ENCODE measurements around the gene ZFYVE21. TPM values are rescaled to one million over a fixed set of nuclear protein-coding genes. Genes with fewer than 3 reads are reported as not detected.
A peak's percentile ranks its signal among the peaks of the same experiment; 100 is the strongest.
"Not testable (repeated sequence)": the region's sequence is repeated elsewhere in the genome, so short reads cannot be mapped to it uniquely, and the experiment has no call there.

The ZFYVE21 gene
- total and polyA plus RNA-seq, 2 donors, result 49.6 to 210 TPM

GRCh38 chr14:103685276-103686211 is 30.1 kb upstream of the ZFYVE21 start:
- Histone ChIP-seq H3K27ac (ENCODE audit: low read depth) (no peak overlapping the region), H3K4me3 (ENCODE audit: low read depth, low read length) (no peak overlapping the region), H3K4me1 (ENCODE audit: insufficient read depth) (no peaks in the 10 kb centered on the region), H3K36me3 (ENCODE audit: insufficient read depth) (peaks cover 4% of the 10 kb centered on the region)
- DNase-seq (ENCODE audit: extremely low spot score), result no peak
- 88% methylated on average over 23 of the region's 23 CpGs for WGBS

GRCh38 chr14:103686831-103687485 is 28.7 kb upstream of the ZFYVE21 start:
- peaks cover 2% of the 10 kb centered on the region for H3K36me3 ChIP-seq (ENCODE audit: insufficient read depth)
- no peak overlapping the region for H3K4me3 ChIP-seq (ENCODE audit: low read depth, low read length)
- H3K4me1 ChIP-seq (ENCODE audit: insufficient read depth), result no peaks in the 10 kb centered on the region
- WGBS, result 83% methylated on average over 19 of the region's 19 CpGs
- DNase-seq (ENCODE audit: extremely low spot score), result no peak
- H3K27ac ChIP-seq (ENCODE audit: low read depth), result no peak overlapping the region

- DNase-seq (ENCODE audit: extremely low spot score), result no peak
- no peak overlapping the region for H3K4me3 ChIP-seq (ENCODE audit: low read depth, low read length)
- no peak overlapping the region for H3K27ac ChIP-seq (ENCODE audit: low read depth)
- peaks cover 2% of the 10 kb centered on the region for H3K36me3 ChIP-seq (ENCODE audit: insufficient read depth)
- WGBS, result 91% methylated on average over 4 of the region's 4 CpGs
- H3K4me1 ChIP-seq (ENCODE audit: insufficient read depth), result no peaks in the 10 kb centered on the region
These were observed 27.9 kb upstream of the ZFYVE21 start for GRCh38 chr14:103687712-103688111.

- DNase-seq (ENCODE audit: extremely low spot score), result no peak
- Histone ChIP-seq H3K4me3 (ENCODE audit: low read depth, low read length) (no peak overlapping the region), H3K27ac (ENCODE audit: low read depth) (no peak overlapping the region), H3K36me3 (ENCODE audit: insufficient read depth) (peaks cover 2% of the 10 kb centered on the region), H3K4me1 (ENCODE audit: insufficient read depth) (no peaks in the 10 kb centered on the region)
- 86% methylated on average over 5 of the region's 5 CpGs for WGBS
These were observed 27.2 kb upstream of the ZFYVE21 start for GRCh38 chr14:103688441-103688840.

- Histone ChIP-seq H3K36me3 (ENCODE audit: insufficient read depth) (peaks cover 2% of the 10 kb centered on the region), H3K27ac (ENCODE audit: low read depth) (no peak overlapping the region), H3K4me1 (ENCODE audit: insufficient read depth) (no peaks in the 10 kb centered on the region), H3K4me3 (ENCODE audit: low read depth, low read length) (no peak overlapping the region)
- no peak for DNase-seq (ENCODE audit: extremely low spot score)
- 69% methylated on average over 16 of the region's 16 CpGs for WGBS
These were observed 26.4 kb upstream of the ZFYVE21 start for GRCh38 chr14:103688906-103689902.

GRCh38 chr14:103690332-103690731 is 25.3 kb upstream of the ZFYVE21 start:
- no peak for DNase-seq (ENCODE audit: extremely low spot score)
- Histone ChIP-seq H3K4me3 (ENCODE audit: low read depth, low read length) (no peak overlapping the region), H3K36me3 (ENCODE audit: insufficient read depth) (peaks cover 2% of the 10 kb centered on the region), H3K27ac (ENCODE audit: low read depth) (no peak overlapping the region), H3K4me1 (ENCODE audit: insufficient read depth) (no peaks in the 10 kb centered on the region)
- 86% methylated on average over 8 of the region's 8 CpGs for WGBS

- H3K4me3 ChIP-seq (ENCODE audit: low read depth, low read length); DNase-seq (ENCODE audit: extremely low spot score); H3K36me3 ChIP-seq (ENCODE audit: insufficient read depth); H3K4me1 ChIP-seq (ENCODE audit: insufficient read depth); H3K27ac ChIP-seq (ENCODE audit: low read depth): not testable (repeated sequence)
- 92% methylated on average over 5 of the region's 5 CpGs for WGBS
These were observed 24.0 kb upstream of the ZFYVE21 start for GRCh38 chr14:103691655-103692054.

- no peak for DNase-seq (ENCODE audit: extremely low spot score)
- 95% methylated on average over 17 of the region's 17 CpGs for WGBS
- H3K36me3 ChIP-seq (ENCODE audit: insufficient read depth), result no peaks in the 10 kb centered on the region
- no peak overlapping the region for H3K27ac ChIP-seq (ENCODE audit: low read depth)
- H3K4me1 ChIP-seq (ENCODE audit: insufficient read depth), result no peaks in the 10 kb centered on the region
- no peak overlapping the region for H3K4me3 ChIP-seq (ENCODE audit: low read depth, low read length)
These were observed 23.5 kb upstream of the ZFYVE21 start for GRCh38 chr14:103692159-103692558.

GRCh38 chr14:103692871-103693270 is 22.7 kb upstream of the ZFYVE21 start:
- DNase-seq (ENCODE audit: extremely low spot score), result no peak
- H3K27ac ChIP-seq (ENCODE audit: low read depth), result no peak overlapping the region
- H3K36me3 ChIP-seq (ENCODE audit: insufficient read depth), result no peaks in the 10 kb centered on the region
- 75% methylated on average over 12 of the region's 12 CpGs for WGBS
- H3K4me3 ChIP-seq (ENCODE audit: low read depth, low read length), result no peak overlapping the region
- H3K4me1 ChIP-seq (ENCODE audit: insufficient read depth), result no peaks in the 10 kb centered on the region

GRCh38 chr14:103693515-103693914 is 22.1 kb upstream of the ZFYVE21 start:
- DNase-seq (ENCODE audit: extremely low spot score), result no peak
- no peak overlapping the region for H3K27ac ChIP-seq (ENCODE audit: low read depth)
- H3K4me1 ChIP-seq (ENCODE audit: insufficient read depth), result no peaks in the 10 kb centered on the region
- no peaks in the 10 kb centered on the region for H3K36me3 ChIP-seq (ENCODE audit: insufficient read depth)
- 88% methylated on average over 22 of the region's 22 CpGs for WGBS
- H3K4me3 ChIP-seq (ENCODE audit: low read depth, low read length), result no peak overlapping the region

GRCh38 chr14:103694572-103695026 is 21.0 kb upstream of the ZFYVE21 start:
- H3K27ac ChIP-seq (ENCODE audit: low read depth), result no peak overlapping the region
- 90% methylated on average over 20 of the region's 20 CpGs for WGBS
- no peaks in the 10 kb centered on the region for H3K36me3 ChIP-seq (ENCODE audit: insufficient read depth)
- no peaks in the 10 kb centered on the region for H3K4me1 ChIP-seq (ENCODE audit: insufficient read depth)
- H3K4me3 ChIP-seq (ENCODE audit: low read depth, low read length), result no peak overlapping the region
- no peak for DNase-seq (ENCODE audit: extremely low spot score)

- Histone ChIP-seq H3K4me3 (ENCODE audit: low read depth, low read length) (no peak overlapping the region), H3K36me3 (ENCODE audit: insufficient read depth) (no peaks in the 10 kb centered on the region), H3K4me1 (ENCODE audit: insufficient read depth) (no peaks in the 10 kb centered on the region), H3K27ac (ENCODE audit: low read depth) (peak overlapping the region; percentile 30)
- 46% methylated on average over 14 of the region's 14 CpGs for WGBS
- DNase-seq (ENCODE audit: extremely low spot score), result no peak
These were observed 20.1 kb upstream of the ZFYVE21 start for GRCh38 chr14:103695296-103696069.

- H3K27ac ChIP-seq (ENCODE audit: low read depth), result no peak overlapping the region
- H3K4me3 ChIP-seq (ENCODE audit: low read depth, low read length), result no peak overlapping the region
- H3K4me1 ChIP-seq (ENCODE audit: insufficient read depth), result no peaks in the 10 kb centered on the region
These were observed 19.6 kb upstream of the ZFYVE21 start for GRCh38 chr14:103696070-103696402.

More at GRCh38 chr14:103696070-103696402, 19.6 kb upstream of the ZFYVE21 start:
- DNase-seq (ENCODE audit: extremely low spot score), result no peak
- no peaks in the 10 kb centered on the region for H3K36me3 ChIP-seq (ENCODE audit: insufficient read depth)
- 27% methylated on average over 13 of the region's 13 CpGs for WGBS

Data from urinary bladder (tissue), 4 donors.